GM18907 (cell line): ENCODE data around the gene PBX1.
A peak's percentile ranks its signal among the peaks of the same experiment; 100 is the strongest.

Experiments
- ATAC-seq: cut with Tn5 transposase; IDR thresholded peaks from one replicate; pipeline ENCODE4 v1.9.1; 2021; ENCODE audit warnings: mild to moderate bottlenecking, moderate library complexity; ENCODE audit not compliant: unreplicated experiment

PBX1 gene

GRCh38 chr1:164771619-164772361 lies 212.8 kb downstream of the PBX1 start:
- ATAC-seq = no peak

DNA sequence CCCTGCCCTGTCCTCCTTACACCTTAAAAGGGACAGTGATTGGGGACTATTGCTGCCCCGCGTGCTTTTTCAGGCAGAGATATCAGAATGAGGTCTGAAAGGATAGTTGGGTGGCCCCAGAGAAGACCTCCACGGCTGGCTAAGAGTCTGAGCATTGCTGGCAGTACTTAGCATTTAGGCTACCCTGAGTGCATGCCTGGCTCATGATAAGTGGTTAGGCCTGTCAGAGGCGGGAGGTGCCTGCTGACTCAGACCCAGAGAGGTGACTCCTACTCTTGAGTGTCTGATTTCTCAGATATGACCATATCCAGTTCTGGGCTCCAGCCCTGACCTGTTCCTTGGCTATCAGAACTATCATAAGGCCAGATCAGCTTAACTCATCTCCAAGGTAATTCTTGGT lies 213.7 kb downstream of the PBX1 start:
- peak; percentile 91 for ATAC-seq

GRCh38 chr1:164773102-164773501 lies 214.1 kb downstream of the PBX1 start:
- no peak for ATAC-seq

DNA sequence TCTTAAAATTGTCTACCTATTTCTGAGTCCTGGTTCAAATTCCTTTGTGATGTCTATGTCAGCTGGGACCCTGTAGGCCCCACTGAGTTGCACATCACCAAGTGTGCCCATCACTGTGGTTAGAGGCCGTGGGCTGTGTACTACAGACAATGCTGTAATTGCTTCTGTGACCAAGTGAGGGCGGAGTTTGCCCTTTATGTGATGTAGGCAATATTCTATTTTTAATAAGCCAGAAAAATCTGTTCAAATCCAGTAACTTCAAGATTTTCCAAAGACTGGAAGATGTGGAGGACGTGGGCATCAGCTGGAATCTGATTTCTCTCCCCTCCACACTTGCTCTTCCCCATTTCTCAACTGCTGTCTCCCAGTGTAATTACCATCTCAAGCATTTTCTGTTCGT lies 215.4 kb downstream of the PBX1 start:
- ATAC-seq = no peak

DNA sequence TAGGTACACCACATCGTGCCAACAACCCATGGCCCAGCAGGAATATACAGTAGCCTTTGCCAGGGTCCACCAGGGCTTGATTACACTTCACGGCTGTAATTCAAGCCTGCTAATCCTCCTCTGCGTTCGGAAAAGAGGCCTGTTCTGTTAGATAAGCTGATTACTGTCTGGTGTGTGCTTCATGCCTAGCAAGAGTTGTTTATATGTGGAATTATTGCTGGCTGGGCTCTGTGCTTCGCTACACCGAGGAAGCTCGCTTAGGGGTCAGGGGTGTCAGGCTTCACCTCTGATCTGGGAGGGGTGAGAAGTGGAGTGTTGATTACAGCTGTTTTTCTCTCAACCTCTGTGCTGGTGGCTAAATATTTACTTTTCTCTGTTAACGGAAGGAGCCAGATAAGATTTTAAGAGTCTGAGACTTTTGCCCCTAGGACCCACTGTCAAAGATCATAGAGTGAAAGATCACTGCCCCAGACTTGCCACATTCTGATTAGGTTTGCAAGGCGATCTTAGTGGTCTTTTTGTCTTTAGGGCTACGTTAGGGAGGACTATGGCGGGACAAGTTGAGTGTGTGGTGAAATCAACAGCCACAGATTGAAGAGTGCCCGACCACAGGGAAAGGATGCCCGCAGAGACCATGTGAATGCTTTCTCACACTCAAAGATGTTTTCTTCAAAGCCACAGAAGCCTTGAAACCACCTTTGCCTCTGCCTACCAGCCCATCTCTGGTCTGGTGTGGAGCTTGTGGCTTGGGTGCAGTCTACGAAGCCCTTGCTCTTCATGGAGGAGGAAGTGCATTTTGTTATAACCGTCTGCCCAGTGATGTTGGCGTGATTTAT lies 216.1 kb downstream of the PBX1 start:
- ATAC-seq = no peak

- no peak for ATAC-seq
These were observed 218.5 kb downstream of the PBX1 start for GRCh38 chr1:164777518-164777917.

- no peak for ATAC-seq
These were observed 220.4 kb downstream of the PBX1 start for GRCh38 chr1:164779376-164779775.

GRCh38 chr1:164780111-164780812 lies 221.3 kb downstream of the PBX1 start:
- no peak for ATAC-seq

DNA sequence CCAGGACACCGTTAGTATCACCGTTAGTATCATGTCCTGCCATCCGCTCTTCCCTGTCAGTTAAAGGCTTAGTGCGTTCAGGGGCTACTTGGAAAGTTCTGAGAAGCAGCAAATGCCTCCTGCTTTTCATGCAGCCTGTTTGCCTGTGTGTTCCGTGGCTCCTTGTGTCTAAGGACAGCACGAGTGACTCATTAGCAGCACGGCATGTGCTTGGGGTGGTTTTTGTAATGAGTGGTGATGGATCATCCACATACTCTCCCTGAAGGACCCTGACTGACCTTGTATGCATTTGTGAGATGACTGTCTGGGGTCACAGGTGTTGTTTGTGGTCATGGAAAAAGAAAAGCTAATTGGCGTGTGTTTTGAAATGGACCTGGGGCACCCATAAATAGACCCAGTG lies 221.9 kb downstream of the PBX1 start:
- no peak for ATAC-seq

- no peak for ATAC-seq
These were observed 223.0 kb downstream of the PBX1 start for GRCh38 chr1:164781972-164782371.

- no peak for ATAC-seq
These were observed 225.0 kb downstream of the PBX1 start for GRCh38 chr1:164783778-164784555.

DNA sequence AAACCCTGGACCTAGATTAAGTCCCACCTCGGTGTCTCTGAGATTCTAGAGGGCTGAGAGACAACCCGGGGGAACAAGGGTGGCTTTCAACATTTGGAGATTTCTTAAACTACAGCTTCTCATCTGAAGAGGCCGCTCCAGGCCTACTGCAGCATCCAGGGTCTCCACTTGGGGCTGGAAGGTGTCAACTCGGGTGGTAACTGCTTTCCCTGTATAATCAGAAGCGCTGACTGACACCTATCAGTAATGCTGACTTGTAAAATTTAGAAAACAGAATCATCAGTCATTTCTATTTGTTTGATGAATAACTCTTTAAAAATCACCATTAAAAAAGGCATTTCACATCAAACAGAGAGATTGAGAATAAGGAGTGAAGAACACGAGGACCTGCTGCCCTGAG lies 226.0 kb downstream of the PBX1 start:
- ATAC-seq = no peak

DNA sequence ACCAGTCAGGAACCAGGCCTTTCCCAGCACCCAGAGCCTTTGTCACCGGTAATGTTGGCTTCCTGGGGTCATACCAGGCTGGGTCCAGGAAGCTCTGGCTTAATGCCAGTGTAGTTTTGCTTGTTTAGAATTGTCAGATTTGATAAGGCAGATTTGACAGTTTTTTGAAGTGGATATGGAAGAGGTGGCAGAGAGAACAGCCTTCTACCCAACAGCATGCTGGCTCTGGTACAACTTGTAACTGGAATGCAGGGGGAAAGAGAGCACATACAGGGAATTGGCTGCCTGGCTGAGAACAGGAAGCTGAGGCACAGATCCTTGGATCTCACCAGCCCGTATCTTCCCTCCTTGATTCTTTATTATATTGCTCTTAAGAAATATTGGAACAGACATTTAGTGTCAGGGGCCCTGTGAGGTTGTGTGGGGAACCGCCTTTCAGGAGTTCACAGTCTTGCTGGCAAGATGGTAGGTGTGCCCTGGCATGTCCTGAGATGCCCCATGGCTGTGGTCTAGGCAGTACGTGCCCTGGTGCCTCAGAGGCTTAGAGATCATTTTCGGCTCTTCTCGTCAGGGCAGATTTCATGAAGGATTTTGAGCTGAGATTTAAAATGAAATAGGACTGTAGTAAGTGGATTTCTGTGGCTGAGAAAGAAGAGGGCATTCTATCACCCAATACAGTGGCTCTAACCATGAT lies 227.0 kb downstream of the PBX1 start:
- ATAC-seq = no peak

DNA sequence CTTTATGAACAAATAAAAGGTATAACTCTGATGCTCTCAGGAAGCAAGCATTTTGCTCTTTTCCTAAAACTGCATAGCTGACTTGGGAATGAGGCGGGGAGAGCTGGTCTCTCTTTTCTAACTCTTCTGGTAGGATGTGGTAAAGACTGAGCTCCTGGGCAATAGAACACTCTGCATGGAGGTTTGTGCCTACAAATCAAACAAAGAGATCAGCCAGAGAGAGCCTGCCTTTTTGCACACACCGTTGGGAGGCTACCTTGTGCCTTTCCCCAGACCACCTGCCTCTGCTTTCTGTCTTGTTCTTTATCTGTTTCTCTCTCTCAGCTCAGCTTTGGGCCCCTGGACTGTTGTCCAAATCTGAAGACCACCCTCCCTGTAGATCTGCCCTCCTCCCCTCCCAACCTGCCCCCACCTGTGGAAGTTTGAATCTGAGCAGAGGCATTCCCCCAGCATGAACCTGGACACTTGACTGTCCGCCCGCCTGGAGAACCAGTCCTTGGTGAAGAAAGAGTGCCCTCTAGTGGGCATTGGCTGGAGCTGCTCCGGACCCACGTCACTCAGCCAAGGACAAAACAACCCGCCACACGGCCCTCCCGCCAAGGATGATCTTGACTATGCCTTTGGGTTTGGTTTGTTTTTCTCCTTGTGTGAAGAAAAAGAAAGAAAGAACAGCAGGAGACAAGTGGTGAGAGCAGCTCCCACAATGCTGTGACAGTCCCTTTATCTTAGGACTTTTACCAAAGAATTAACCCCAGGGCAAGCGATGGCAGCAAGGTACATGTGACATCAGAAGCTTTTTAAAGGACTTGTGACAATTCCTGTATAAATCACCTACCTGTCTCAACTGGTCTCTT lies 228.2 kb downstream of the PBX1 start:
- peak; percentile 98 for ATAC-seq

- no peak for ATAC-seq
These were observed 228.8 kb downstream of the PBX1 start for GRCh38 chr1:164787834-164788231.

GRCh38 chr1:164790081-164790480 lies 231.1 kb downstream of the PBX1 start:
- ATAC-seq = no peak

- ATAC-seq = no peak
These were observed 233.5 kb downstream of the PBX1 start for GRCh38 chr1:164792410-164793004.

DNA sequence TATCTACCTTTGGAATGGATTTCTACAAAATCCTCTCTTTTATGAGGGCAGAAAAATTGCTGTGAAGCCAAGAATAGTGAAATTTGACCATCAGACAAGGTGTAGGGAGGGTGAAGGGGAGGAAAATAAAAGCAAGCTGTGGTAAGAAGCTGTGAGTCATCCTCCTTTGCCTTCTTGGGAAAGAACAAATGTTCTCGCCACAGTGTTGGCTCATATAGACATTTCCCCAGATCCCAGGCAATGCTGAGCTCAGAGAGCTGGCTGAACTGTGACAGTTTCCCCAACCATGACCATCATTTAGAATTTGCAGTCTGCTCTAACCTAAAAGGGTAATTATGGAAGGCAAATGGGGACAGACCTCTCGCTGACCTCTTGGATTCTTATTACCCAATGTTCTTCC lies 235.4 kb downstream of the PBX1 start:
- ATAC-seq = no peak

DNA sequence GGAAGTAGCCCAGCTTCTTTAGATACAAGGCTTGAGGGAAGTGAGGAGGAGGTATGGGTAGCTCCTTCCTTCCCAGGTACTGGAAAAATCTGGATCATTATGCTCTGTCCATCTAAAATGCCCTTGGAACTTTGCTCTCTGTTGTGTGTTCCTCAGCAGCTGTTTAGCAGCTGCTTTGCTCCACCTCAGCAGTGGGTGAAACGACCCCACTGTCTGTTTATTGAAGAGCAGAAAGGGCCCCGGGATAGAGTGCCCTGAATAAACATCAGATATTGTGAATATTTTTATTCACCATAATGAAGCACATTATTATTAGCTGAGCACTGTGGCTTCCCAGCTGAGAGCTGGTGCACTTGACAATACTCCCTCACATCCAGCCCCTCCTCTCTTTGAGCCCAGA lies 237.9 kb downstream of the PBX1 start:
- ATAC-seq = no peak
